HG03565 (cell line): ENCODE measurements around the gene PARN.

Experiments
- ATAC-seq: cut with Tn5 transposase; IDR thresholded peaks from one replicate; pipeline ENCODE4 v1.9.1; 2021; ENCODE audit warnings: mild to moderate bottlenecking, moderate library complexity; ENCODE audit not compliant: unreplicated experiment

Gene PARN

DNA sequence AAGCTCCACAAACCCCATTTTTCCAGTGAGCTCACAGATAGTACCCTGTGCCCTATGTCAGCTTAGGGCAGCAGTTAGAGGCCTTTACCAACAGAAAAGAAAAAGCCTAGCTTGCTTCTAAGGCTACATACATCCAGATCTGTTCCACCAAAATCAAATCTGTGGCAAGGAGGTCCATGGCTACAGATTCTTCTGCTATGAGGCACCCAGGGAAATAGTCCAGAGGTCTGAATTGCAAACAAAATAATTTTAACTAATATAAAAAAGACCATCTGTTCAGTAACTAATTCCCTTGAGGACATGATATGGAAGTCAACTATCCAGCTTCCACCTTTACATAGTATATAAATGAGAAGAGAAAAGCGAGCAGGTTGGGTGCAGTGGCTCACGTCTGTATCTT lies 129.3 kb downstream of the PARN start:
- no peak for ATAC-seq

DNA sequence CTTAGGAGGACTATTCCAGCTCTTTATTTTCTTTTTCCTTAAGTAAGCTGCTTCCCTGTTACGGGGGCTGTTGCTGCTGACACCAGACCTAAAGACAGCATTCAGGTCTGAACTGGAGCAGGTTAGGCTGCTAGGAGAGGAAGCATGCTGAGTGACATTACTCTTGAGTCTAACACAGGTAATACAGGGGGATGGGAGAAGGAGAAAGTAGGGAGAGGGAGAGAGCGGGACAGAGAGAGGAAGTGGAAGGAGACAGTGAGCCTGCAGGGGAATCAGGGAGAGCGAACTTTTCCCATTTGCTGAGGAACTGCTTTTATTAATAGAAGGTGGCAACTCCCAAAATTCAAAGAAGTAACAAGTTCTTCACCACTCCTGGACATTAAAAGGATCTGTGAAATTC lies 130.9 kb downstream of the PARN start:
- no peak for ATAC-seq

DNA sequence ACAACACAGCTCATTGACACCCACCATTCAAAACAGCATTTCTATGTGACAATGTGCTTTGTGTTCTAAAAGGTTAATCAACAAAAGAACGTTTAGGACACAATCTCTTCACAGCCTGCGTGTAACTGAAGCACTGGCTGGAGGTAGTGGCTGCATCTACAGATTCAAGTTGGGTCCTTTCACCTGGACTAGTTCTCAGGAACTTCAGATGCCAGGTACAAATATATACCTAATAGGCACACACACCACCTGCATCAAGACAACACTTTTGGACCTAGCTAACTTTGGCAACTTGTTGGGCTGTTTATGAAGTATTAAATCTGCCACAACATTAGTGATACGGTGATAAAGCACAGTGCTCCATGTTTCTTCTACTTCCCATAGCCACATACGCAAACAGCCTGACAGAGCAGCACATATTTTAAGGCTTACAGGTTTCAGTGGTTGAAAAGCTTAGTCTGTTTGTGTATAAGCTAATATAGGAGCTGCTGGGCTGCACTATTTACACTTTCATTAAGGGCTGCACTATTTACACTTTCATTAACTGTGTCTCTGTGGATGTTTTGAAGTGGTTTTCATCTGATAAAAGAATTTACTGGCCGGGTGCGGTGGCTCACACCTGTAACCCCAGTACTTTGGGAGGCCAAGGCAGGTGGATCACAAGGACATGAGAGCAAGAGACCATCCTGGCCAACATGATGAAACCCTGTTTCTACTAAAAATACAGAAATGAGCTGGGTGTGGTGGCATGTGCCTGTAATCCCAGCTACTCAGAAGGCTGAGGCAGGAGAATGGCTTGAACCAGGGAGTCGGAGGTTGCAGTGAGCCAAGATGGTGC lies 132.6 kb downstream of the PARN start:
- no peak for ATAC-seq

DNA sequence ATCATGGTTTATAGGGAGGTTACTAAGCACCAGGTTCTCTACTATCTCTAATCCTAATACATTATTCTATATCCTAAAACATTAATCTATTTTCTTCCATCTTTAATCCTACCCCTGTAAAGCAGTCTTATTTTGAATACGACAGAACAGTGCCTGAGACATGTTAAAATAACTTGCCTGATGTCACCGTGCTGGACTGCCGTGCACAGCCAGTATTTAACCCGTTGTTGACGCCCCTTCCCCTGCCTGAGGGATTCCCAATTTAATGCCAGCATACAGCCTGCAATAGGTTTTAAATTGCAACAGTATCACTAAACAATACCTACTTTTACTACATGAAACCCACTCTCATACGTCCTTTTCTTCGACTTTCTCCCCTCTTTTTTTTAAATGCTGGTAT lies 133.3 kb downstream of the PARN start:
- no peak for ATAC-seq

DNA sequence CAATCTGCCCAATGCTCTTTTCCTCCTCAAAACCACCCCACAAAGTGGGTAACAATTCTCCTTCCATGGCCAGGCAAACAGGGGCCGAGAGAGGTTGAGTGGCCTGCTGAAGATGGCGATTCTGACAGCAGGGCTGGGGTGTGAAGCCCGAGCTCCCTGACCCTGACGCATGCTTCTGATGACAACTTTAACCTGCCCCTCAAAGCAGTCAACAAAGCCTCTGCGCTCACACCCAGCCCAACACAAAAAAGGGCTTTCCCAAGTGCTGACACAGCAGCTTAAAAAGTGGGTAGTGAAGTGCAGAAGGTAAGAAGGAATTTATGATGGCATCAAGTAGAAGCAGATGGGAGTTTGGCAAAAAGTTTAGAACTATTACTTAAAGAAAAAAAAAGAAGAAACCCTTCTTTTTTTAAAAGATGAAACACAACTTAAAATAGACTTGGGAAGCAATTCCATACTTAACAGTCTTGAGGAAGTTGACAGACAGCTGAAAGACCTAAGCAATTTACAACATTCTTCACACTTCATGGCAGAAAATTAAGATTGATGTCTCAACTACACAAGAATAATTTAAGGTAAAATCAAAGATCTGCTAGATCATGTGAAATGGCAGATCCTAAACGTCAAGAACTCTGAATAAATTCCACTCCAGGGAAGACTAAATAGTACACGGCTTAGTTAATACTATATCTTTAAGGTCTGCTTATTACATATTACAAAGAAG lies 133.9 kb downstream of the PARN start:
- no peak for ATAC-seq

DNA sequence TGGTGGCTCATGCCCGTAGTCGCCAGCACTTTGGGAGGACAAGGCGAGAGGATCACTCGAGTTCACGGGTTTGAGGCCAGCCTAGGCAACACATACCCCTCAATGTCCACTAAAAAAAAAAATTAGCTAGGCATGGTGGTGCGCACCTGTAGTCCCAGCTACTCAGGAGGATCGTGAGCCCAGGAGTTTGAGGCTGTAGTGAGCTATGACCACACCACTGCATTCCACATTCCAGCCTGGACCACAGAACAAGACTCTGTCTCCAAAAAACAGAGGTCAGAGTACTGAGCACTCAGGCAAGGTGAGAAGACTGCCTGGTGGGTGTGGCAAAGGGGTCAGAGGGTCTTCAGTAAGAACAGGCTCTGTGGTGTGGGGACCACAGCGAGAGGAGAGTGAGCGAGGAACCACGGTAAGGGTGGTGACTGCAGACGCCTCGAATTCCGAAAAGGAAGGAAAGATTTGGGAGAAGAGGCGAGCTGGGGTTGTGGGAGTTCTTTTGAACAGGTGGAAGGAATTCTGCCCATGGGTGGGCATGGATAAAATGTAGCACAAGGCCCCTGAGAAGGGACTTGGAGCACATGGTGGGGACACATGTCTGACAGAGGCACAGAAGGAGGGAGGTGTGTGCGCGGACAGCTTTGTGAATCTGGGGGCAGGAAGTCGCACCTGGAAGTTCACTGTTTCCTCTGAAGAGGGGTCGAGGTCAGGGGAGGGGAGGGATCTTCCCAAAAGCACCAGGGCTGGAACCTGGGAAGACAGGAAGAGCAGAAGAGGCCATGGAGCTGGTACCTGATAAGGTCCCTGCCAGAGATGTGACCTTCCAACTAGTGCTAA lies 134.6 kb downstream of the PARN start:
- no peak for ATAC-seq

DNA sequence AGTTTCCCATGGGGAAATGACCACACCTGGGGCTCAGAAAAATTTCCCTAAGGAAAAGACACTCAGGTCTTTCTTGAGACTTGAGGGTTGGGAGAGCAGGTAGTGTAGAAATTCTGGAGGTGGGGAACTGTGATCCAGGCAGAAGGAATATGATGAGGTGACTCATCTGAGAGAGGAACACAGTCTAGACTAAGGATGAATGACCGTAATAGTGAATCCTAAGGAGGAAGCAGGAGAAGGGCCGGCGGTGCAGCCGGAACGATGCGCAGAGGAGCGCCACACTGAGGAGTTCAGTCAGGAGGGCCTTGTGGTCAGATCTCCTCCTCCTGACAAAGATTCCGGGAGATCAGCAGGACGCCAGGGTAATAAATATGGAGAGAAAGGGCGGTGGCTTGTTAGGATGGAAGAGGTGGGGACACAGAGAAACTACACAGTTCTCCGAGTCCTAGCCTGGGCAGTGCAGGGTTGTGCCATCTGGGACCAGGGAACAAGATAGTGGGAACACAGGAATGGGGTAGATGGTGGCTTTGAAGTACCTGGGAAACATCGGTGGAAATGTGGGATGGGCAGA lies 135.6 kb downstream of the PARN start:
- ATAC-seq, result no peak

DNA sequence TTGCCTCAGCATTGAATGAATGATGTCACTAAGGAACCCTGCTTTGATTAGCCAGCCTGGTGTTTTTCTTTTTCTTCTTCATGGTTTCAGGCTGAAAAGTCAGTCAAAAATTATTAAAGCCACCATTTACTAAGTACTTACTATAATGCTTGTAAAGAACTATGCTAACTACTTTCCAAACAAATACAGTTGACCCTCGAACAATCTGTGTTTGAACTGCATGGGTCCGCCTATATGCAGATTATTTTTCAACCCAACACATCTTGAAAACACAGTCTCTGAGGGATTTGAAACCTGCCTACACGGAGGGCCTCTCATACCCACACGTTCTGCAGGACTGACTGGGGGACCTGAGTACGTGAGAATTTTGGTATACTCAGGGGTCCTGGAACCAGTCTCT lies 136.3 kb downstream of the PARN start:
- no peak for ATAC-seq

DNA sequence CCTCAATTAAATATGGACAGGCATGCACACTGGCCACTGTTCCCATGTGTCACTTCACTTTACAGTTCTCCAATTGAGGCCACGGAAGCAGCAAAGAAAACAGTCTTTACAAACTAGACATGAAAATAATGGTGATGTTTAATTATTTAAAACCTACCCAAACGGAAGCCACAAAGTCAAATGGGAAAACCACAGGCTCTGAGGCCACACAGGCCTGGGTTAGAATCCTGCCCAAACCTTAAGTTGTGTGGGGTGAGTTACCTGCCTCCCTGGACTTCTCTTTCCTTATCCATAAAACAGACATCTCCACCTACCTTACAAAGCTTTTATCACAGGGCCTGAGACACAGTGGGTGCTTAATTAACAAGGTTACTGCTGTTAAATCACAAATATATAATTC lies 137.4 kb downstream of the PARN start:
- no peak for ATAC-seq

DNA sequence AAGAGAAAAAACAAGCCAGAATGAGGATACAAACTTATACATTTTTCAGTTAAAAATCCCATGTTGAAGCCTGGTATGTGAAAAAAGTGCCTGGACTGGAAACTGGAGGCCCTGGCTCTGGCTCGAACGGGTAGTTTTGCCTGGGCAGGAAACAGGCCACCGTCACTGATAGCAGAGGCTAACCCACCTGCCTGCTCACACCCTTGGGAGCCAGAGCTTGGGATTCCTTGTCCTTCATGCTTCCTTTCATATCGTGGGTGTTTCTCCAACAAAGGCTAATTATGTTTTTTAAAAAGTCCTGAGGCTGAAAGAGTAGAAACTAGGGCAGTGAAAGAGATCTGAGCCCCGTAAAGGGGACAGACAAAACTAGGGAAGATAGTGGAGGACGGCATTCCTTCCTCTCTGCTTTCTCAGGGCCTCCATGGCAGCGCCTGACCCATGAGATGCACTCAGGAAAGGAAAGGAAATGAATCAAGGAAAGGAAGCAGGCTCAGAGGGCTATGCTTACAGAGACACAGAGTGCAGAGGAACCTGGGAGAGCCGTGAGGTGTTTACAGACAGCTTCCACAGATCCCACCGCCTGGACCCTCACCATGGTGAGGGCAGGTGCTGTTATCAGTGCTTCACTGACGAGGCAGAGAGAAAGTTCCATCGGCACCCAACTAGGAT lies 138.1 kb downstream of the PARN start:
- ATAC-seq, result no peak

DNA sequence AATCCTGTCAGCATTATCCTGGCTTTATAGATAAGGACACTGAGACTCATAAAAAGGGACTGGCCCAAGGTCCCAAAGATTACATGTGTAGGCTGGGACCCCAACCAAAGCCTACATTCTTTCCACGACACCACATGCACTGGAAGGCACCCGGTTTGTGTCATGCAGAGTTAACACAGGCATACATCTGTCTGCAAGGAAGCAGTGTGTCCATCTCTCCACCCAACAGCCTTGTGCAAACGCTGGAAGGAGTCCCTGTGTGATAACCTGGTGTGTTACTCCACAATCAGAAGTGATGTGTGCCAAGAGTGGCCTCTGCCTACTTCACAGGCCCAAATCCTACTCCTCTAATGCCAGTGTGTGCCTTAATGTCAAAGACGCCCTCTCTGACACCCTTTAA lies 139.8 kb downstream of the PARN start:
- no peak for ATAC-seq

DNA sequence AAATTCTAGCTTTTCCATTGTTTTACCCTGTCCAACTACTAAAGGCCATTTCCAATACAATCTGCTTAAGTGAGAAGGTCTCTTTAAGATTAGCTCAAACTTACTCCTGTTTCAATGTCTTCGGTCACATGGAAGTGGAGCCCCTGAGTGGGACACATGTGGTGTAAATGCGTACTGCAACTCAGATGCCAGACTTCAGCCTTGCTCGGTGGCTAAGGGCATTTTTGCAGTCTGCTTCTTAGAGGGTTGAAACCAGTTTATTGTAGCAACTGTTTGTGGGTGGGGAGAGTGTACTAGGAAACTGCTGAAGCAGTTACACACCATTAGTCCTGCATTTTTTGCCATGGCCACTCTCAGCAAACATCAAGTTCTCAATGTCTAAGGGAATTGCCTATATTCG lies 140.6 kb downstream of the PARN start:
- no peak for ATAC-seq

DNA sequence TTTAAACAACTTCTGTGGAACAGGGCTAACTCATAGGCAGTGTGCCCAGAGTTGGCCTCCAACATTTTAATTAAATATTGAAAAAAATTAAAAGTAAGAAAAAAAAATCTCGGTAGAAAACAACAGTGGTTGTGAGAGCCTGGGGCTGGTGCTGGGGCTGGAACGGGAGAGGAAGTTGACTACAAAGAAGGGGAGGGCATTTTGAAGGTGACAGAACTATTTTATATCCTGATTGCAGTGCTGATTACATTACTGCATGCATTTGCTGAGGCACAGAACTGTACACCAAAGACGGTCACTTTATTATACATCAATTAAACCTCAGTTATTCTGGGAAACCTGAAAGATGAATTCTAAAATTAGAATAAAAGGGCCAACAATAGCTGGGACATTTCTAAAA lies 142.5 kb downstream of the PARN start:
- no peak for ATAC-seq

DNA sequence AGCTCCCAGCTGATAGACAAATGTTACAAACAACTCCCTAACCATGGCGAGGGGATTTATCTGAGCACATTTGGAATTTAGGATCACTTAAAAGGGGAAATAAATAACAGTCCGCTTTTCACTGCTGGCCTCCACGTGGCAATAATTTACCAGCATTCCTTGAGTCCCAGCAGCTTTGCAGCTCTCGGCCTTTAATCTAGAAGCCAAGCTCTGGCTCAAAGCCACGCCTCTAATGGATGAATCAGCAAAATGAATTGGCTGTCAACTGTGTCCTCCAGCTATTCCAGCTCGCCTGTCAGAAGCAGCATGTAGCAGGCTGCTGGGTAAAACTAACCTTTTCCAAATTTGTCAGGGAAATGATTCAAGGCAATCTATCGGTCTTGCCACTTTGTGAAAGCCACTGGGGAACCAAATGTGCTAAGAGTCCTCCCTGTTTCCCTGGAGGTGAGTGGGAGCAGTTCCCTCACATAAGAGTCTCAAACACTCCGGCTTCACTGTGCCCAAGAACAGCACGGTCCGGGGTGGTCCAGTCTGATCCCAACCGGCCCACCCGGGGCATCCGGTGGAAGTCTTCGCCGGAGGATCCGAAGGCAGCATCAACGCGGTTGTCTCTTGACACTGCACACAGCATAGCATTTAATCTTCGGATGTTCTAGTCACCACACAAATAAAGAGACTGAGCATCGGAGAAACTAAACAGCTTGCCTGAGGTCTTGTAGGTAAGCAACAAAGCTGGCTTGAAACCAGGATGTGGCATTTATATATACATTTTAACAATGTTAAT lies 143.3 kb downstream of the PARN start:
- ATAC-seq, result no peak

DNA sequence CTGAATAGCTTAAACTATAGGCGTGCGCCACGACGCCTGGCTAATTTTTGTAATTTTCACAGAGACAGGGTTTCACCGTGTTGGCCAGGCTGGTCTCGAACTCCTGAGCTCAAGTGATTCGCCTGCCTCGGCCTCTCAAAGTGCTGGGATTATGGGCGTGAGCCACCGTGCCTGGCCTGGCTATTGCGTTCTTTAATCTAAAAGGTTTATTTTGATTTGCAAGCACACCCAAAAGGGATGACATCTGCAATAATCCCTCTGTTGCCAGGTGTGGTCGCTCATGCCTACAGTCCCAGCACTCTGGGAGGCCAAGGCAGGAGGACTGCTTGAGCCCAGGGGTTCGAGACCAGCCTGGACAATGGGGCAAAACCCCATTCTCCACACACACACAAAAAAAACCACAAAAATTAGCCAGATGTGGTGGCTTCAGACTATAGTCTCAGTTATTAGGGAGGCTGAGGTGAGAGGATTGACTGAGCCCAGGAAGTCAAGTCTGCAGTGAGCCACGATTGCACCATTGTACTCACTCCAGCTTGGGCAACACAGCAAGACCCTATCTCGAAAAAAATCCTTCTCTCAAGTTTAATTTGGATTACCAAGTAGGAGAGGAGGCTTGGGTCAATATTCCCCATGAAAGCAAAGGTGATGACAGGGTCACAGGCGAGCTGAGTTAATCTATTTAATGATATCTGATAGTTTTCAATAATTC lies 144.1 kb downstream of the PARN start:
- ATAC-seq, result no peak

DNA sequence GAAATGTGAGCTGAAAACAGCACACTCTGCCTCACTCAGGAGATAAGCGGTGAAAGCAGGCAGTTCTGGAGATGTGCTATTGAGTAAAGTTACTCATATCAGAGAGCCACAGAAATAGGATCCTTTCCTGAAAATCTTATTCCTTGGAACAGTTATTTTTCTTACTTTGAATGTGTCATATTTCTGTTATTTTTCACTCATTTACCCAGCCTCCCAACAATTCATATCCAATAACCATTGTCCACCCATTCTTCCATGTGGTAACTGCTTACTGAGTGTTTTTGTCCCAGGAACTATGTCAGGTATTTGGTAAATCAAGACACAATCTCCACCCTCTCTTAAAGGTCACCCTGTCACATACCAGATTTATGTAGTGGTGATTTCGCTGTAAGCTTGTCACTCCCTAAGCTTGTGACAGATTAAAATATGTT lies 144.9 kb downstream of the PARN start:
- no peak for ATAC-seq

DNA sequence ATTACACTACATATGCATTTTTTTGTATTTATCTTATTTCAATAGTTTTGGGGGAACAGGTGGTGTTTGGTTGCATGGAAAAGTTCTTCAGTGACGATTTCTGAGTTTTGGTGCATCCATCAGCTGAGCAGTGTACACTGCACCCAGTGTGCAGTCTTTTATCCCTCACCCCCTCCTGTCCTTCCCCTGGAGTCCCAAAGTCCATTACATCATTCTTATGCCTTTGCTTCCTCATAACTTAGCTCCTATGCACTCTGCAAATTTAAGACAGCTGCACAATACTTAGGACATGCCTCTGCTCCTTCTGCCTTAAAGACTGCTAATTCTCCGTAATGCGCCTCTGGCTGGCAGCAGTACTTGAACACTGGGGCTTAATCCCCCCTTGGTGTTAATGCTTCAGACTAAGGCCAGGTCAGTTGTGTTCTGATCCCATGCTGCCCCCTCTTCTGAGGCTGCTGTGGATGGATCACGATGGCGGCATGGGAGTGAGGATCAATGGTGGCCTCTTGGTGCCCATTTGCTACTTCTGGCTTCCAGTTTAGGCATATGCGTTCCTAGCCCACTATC lies 146.2 kb downstream of the PARN start:
- ATAC-seq, result no peak

DNA sequence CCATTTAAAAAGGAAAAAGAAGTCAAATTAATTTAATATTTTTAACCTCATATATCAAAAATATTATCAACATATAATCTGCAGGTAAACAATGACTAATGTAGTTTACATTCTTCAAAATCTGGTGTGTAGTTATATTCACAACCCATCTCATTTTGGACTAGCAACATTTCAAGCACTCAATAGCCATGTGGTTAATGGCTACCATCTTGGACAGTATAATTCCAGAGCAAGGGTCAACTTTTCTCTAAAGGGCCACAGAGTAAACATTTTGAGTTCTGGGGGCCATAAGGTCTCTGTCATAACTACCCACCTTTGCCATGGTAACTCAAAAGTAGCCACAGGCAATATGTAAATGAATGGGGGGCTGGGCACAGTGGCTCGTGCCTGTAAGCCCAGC lies 153.9 kb downstream of the PARN start:
- ATAC-seq, result no peak
